RCC 7860 (cell line): ENCODE results near the gene TMEM174.
A peak's percentile ranks its signal among the peaks of the same experiment; 100 is the strongest.

Source experiments
- DNase-seq: peaks from one replicate; pipeline ENCODE4 v3.0.0-alpha.2; 2015; ENCODE audit warnings: low spot score
- FAIRE-seq: peaks from 2 replicates; lab custom pipeline; 2012; peaks lifted over from hg19 to GRCh38; lab: Jason Lieb, UNC

The TMEM174 gene

DNA sequence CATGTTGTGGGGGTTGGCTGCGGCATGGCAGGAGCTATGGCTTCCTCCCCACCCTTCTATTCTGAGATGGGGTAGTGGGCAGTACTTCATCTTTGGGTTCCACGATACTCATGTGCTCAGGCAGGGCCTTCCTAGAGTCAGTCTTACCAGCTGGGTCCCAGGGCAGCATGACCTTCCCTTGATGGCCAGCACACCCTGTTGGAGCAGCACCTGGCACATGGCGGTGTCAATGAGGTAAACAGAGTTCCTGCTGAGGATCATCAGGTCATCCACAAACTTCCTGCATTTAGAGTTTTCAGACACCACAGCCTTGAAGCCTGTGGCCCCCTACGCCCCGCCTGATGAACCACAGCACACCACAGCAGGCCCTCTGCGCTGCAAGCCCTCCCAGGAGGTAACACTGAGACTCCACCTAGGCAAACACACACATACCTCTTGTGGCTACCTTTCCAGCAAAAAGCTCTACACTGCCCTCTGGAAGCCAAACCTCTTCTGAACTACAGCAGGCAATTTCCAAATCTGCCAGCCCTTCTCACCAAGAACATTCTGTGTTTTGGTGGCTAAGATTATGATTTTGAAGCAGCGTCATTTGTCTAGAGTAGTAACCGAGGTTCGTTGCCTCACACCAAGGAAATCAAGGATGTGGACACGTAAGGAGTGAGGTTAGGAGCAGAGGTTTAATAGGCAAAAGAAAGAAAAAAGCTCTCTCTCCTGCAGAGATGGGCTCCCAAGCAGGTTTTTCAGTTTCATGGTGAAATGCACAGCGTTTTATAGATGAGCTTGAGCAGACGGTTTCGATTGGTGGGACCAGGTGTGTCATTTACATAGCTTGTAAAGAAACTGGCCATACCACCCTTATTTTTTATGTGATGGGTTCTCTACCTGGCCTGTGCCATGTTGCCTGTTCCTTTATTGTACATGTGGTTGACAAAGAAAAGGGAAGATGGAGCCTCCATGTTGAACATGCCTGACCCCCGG is 20.3 kb upstream of the TMEM174 start:
- FAIRE-seq (no peak), DNase-seq (no peak)

DNA sequence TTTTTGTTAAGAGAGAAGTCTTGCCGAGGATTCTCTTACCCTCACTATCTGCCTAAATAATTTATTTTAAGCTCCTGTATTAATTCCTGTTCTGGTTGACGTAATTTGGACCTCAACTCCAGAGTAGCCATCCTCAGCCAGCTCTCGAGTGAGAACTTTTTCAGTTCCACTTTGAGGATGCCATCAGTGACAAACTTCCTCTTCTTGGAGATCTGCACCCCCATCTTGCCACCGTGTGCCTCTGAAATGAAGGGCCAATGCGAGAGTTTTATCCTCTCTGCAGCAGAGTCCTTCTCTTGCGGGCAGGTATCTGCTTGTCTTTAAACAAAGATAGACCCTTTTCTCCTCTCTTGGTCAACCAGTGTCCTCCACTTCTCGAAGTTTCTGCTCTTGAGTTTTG is 19.5 kb upstream of the TMEM174 start:
- no peak for DNase-seq
- no peak for FAIRE-seq

- FAIRE-seq (no peak), DNase-seq (no peak)
Measured at GRCh38 chr5:73154208-73155006, 18.6 kb upstream of the TMEM174 start.

DNA sequence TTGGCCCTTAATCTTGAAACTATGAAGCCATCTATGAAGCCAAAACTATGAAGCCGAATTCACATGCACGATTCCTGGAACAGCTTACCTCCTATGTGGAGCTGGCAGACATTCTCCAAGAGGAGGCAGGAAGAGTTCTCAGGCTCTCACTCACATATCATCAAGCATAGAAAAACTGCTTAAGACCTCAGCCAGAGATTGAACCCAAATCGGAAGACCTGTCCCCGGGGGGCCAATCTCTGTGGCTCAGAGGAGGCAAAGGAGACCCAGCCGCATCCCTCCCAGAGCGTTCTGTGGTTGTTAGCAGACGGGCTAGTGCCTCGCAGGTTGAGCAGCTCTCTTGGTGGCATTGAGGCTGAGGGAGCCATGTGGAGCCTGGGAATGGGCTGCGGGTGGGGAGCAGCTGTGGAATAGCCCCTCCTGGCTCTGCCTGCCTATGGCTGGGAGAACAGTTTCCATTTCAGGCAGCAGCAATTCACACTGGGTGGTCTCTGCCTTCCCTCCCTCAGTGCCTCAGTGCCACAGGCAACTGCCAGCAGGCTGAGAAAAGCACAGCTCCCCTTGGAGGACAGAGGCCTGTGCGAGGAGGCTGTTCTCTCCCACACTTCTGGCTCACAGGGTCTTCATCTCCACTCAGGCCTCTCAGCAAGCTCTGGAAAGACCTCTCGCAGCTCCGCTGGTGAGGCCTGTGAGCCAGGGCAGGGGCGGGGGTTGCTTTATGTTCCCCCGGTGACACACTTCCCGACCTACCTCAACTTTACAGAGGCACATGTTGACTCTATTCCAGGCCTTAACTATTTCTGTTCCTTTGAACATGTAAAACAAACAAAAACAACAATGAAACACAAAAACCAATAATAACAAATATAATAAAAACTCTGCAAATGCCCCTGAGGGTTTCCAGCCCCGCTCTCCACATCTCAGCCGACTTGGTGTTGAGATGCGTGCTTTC is 17.4 kb upstream of the TMEM174 start:
- FAIRE-seq: no peak

DNA sequence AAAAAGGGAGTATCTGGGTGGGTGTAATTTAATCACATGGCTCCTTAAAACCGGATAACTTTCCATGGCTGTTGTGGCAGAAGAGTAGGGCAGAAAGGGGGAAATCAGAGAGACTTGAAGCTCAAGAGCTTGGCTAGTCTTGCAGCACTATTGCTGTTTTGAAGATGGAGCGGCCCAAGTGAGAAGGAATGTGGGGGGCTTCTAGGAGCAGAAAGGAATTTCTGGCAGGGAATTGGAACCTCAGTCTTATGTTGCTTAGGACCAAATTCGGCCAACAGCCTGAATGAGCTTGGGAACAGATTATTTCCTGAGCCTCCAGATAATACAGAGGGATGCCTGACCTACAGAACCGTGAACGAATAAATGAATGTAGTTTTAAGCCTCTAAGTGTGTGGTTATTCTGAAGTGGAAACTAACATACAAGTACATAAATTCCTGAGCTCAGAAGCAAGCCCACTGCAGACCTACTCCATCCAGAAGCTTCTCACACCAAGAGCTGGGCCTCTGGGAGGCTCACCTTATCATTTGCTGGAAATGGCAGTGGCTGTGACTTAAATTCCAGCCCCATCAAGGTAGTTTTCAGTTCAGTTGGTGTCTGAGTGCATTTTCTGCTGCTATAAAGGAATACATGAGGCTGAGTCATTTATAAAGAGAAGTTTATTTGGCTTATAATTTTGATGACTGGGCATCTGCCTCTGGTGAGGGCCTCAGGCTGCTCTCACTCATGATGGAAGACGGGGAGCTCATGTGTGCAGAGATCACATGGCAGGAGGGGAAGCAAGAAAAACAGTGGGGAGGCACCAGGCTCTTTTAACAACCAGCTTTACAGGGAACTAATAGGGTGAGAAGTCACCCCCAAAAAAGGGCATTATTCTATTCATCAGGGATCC is 15.3 kb upstream of the TMEM174 start:
- no peak for FAIRE-seq
- DNase-seq: no peak

More for the DNA sequence above, 17.4 kb upstream of the TMEM174 start:
- DNase-seq: no peak

DNA sequence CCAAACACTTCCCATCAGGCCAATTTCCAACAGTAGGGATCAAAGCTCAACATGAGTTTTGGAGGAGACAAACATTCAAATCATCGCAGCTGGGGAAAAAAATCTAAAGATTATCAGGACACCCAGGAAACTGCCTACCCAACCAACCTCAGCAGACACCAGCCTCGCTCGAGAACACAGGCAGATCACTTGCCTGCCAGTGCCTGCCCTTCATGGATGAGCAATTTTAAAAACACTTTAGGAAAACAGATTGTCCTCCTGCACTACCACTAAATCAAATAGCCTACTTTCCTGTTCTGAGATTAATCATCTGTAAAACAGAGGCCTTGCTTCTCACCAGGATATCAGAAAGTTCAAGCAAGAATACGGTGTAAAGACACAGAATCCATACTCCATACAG is 14.7 kb upstream of the TMEM174 start:
- FAIRE-seq (no peak), DNase-seq (no peak)

DNA sequence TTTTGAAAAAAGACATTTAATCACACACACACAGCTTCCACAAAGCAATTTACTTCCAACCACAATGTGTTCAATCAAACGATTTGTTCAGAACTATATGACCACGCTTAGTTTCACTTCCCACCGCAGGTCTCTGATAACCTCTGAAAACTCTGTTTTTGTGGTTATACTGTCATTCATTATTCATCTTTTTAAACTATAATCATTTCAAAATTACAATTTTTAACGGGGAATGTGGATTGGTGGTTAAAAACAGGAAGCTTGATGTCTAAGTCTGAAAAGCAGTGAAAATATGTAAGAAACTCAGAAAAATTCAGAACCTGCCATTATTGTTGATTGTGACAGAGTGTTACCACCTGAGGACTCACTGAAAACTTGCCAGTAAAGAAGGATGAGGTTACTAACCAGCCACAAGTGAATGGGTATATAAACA is 12.7 kb upstream of the TMEM174 start:
- peak; percentile 66 for FAIRE-seq
- DNase-seq: peak; percentile 4

DNA sequence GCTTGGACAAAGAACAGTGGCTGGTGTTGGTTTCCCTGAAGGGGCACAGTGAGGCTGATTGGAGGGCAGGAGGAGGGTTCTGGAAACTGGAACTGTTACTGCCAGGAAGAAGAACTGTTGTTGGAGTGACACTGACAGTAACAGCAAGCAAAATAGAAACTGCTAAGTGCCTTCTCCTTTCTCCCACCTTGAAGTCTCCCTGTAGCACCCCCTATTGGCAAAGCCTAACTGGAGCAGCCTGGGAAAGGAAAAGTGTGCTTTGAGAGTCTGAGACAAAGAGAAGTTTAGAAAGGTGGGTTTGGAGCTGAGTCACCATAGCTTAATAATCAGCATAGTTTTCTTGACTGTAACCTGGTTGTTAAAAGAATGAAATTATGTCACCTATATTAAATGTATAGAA is 2.5 kb upstream of the TMEM174 start:
- DNase-seq (no peak), FAIRE-seq (no peak)

DNA sequence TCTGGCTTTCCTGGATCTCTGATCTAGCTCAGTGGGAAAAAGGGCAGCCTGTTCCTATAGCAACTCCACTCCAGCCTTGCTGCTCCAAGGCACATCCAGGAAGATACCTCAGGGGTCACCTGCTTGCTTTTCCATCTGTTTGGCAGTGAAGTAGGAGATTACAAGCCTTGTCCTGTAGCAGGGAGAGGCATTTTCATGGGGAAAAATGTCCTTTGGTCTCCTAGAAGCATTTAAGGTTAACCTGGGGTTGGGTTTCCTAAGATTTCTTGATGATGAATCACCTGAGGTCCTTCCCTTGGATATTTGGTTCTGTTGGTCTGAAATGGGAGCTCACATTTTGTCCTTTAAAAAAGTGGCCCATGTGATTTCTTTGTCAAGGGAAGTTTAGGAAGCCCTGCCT is 1.5 kb upstream of the TMEM174 start:
- FAIRE-seq (no peak), DNase-seq (no peak)

DNA sequence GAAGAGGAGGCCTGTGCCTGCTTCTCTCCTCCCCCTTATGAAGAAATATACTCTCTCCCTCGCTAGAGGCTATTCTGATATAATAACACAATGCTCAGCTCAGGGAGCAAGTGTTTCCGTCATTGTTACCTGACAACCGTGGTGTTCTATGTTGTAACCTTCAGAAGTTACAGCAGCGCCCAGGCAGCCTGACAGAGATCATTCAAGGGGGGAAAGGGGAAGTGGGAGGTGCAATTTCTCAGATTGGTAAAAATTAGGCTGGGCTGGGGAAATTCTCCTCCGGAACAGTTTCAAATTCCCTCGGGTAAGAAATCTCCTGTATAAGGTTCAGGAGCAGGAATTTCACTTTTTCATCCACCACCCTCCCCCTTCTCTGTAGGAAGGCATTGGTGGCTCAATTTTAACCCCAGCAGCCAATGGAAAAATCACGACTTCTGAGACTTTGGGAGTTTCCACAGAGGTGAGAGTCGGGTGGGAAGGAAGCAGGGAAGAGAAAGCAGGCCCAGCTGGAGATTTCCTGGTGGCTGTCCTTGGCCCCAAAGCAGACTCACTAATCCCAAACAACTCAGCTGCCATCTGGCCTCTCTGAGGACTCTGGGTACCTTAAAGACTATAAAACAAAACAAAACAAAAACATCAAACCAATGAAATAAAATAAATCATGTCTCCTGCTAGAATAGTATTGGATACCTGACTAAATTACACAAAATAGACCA is 1.3 kb downstream of the TMEM174 start:
- FAIRE-seq (no peak), DNase-seq (no peak)

DNA sequence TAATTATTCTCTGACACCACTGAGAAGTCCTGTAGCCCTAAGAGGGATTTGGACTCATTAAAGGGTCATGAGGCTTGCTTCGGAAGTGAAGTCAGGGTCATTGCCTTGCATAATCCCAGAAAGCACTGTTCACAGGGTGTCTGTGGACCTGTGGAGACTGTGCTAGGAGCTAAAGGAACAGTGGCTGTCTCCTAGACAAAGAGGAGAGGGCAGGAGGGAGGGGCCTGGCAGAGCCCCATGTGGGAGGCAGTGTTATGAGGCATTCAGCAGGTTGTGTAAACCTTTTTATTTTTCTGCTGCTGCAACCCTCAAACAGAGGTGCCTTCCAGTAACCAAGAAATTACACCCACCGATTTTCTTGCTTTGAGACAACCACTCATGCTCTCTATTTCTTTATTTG is 3.3 kb downstream of the TMEM174 start:
- DNase-seq (no peak), FAIRE-seq (no peak)

GRCh38 chr5:73178265-73178664 is 5.3 kb downstream of the TMEM174 start:
- DNase-seq: no peak
- FAIRE-seq: no peak

- no peak for FAIRE-seq
- DNase-seq: no peak
Measured at GRCh38 chr5:73179730-73180129, 6.7 kb downstream of the TMEM174 start.

DNA sequence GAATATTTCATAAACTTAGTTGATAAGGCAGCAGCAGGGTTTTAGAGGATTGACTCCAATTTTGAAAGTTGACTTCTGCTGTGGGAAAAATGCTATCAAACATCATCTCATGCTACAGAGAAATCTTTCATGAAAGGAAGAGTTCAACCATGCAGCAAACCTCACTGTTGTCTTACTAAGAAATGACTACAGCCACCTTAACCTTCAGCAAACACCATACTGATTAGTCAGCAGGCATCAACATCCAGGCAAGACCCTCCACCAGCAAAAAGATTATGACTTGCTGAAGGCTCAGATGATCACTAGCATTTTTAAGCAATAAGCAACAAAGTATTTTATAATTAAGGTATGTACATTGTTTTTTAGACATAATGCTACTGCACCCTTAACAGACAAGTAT is 7.6 kb downstream of the TMEM174 start:
- FAIRE-seq: peak; percentile 74
- DNase-seq: peak; percentile 72

- FAIRE-seq: no peak
- no peak for DNase-seq
Measured at GRCh38 chr5:73182307-73182706, 9.3 kb downstream of the TMEM174 start.

DNA sequence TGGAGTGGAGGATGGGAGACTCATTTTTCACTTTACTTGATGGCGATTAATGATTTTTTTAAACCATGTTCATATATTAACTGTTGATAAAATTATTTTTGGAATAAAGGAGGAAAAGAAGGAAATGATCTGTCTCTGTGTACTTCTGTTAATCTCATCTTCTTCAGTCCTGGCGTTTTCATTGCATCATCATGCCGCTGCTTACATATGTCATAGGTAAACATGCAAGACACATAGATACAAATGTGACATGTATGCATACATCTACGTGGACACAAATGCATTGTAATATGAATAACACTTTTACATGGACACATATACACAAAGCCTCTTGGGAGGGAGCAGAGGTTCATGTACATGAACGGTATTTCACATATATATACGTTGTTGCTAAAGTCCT is 10.0 kb downstream of the TMEM174 start:
- FAIRE-seq (no peak), DNase-seq (no peak)

- no peak for FAIRE-seq
- no peak for DNase-seq
Measured at GRCh38 chr5:73183481-73183891, 10.5 kb downstream of the TMEM174 start.

DNA sequence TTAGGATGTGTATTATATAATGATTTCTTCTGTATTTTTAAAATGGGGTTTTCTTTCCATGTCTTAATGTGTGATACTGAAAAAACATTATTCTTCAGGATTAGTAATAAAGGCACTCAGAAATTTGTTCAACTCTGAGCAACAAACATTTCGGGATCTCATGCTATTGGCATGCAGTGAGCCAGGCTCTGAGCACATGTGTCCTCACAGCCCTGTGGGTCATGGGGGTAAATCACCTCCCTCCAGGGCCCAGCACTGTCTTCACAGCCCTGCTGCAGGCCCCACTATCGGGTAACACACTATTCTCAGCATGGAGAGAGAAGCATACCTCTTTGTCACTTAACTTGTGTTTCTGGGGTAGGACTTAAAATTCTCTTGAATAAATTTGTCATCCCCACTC is 14.0 kb downstream of the TMEM174 start:
- FAIRE-seq: no peak

More for the DNA sequence above, 14.0 kb downstream of the TMEM174 start:
- DNase-seq: no peak
